SK-N-MC (cell line): ENCODE results near the gene CYFIP1.

ENCODE experiments used
- EZH2 ChIP-seq: fragments of 200-600 bp; sonication (generic); IDR thresholded peaks from one replicate; pipeline ENCODE4 v1.6.1; 2017; ENCODE audit warnings: antibody characterized with exemption
- FOXP2 ChIP-seq: optimal IDR thresholded peaks from 2 replicates; pipeline ENCODE3; 2011; ENCODE audit warnings: mild to moderate bottlenecking, moderate library complexity; ENCODE audit not compliant: insufficient read depth; ENCODE audit errors: extremely low read length, control extremely low read depth
- POLR2AphosphoS5 ChIP-seq: IDR thresholded peaks from 2 replicates; pipeline ENCODE4 v1.6.1; 2012; ENCODE audit warnings: mild to moderate bottlenecking, low read depth, low read length, borderline replicate concordance

DNA sequence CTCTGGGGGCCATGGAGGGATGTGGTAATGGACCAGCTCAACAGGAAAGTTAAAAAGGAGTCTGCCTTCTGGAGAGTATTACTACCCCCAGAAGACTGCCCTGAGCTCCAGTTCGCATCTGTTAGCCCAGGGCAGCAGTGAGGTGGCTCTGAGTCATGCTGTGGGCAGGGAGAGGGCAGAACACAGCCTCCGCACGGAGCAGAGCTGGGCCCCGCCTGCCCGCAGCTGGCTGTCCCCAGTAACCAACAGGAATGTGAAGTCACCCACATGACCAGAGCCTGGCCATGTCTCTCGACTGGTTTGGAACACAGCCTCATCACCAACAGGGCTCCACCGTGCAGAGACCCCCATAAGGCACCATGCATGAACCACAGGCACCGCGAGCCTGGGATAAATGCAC lies 62.1 kb downstream of the CYFIP1 start:
- no peak for TF ChIP-seq POLR2AphosphoS5
- TF ChIP-seq EZH2: no peak
- no peak for TF ChIP-seq FOXP2
